Transverse colon (tissue), 4 donors: ENCODE results near the gene PSMC3. TPM values are rescaled to one million over a fixed set of nuclear protein-coding genes. Genes with fewer than 3 reads are reported as not detected.

Experiments
- DNase-seq: peaks from one replicate; pipeline ENCODE4 v3.0.0-alpha.2; 2019
- H3K27ac ChIP-seq, 4 donors: fragments of 200-600 bp; sonication (generic); 2 replicates each; pipeline ENCODE4 v1.5.1; 2016 to 2018; ENCODE audit warnings: inconsistent platforms in 4 of 4
- H3K27me3 ChIP-seq: fragments of 200-600 bp; sonication (generic); 2 replicates; pipeline ENCODE4 v1.5.1; 2017; ENCODE audit warnings: inconsistent platforms
- H3K36me3 ChIP-seq, 4 donors: fragments of 200-600 bp; sonication (generic); 2 replicates each; pipeline ENCODE4 v1.5.1; 2017 to 2019; ENCODE audit warnings: inconsistent platforms in 4 of 4
- H3K4me1 ChIP-seq, 4 donors: fragments of 200-600 bp; sonication (generic); 2 replicates each; pipeline ENCODE4 v1.5.1; 2017 to 2020; ENCODE audit warnings: inconsistent platforms in 4 of 4
- H3K4me3 ChIP-seq, 4 donors: fragments of 200-600 bp; sonication (generic); 1 replicate in 1 of 4; 2 replicates in 3 of 4; pipeline versions ENCODE4 v1.5.1 to v1.6.1; 2017 to 2019; ENCODE audit warnings: inconsistent platforms in 4 of 4
- H3K9me3 ChIP-seq, 2 donors: fragments of 200-600 bp; sonication (generic); 2 replicates each; pipeline ENCODE4 v1.5.1; 2017 to 2019; ENCODE audit warnings: inconsistent platforms in 2 of 2
- CTCF ChIP-seq, 5 experiments: fragments of 200-600 bp in 3 of 5; fragments of 450-650 bp in 2 of 5; sonication (generic) in 3 of 5; IDR thresholded peaks; 1 replicate in 2 of 5; 2 replicates in 3 of 5; pipeline ENCODE4 v1.5.1; 2016 to 2017; ENCODE audit warnings: antibody characterized with exemption in 5 of 5, inconsistent platforms in 3 of 5, mild to moderate bottlenecking in 2 of 5, moderate library complexity in 1 of 5
- EP300 ChIP-seq: sonication (generic); formaldehyde crosslinking; IDR thresholded peaks from one replicate; pipeline ENCODE4 v1.6.1; 2017; ENCODE audit warnings: antibody characterized with exemption, low read depth
- POLR2A ChIP-seq: fragments of 450-650 bp; IDR thresholded peaks from one replicate; pipeline ENCODE4 v1.6.1; 2016; ENCODE audit warnings: antibody characterized with exemption, mild to moderate bottlenecking, moderate library complexity
- POLR2AphosphoS5 ChIP-seq, 3 donors: sonication (generic); formaldehyde crosslinking; IDR thresholded peaks; one replicate each; pipeline ENCODE4 v1.6.1; 2016; ENCODE audit warnings: antibody characterized with exemption in 3 of 3
- WGBS, 2 donors: methylation state at CpG; one replicate each; pipeline ENCODE4 v1.1.5; 2018; ENCODE audit warnings: low coverage in 1 of 2; 5-methylcytosine and 5-hydroxymethylcytosine counted together
- in situ Hi-C, 4 donors: fragments of 200-750 bp; cut with MboI; loops; one replicate each; pipeline versions ENCODE4 v1.15.0 to v1.15.1; 2017; ENCODE audit warnings: low sequenced_read_pairs in 3 of 4, low pct_ligation_motif_present in 1 of 4, low pct_unique_long_range_greater_than_20kb in 1 of 4
- intact Hi-C: fragments of 100-400 bp; cut with DNase I; formaldehyde crosslinking; loops from one replicate; pipeline ENCODE4 v1.15.1; 2023; ENCODE audit warnings: low total_unique reads
- total RNA-seq, 4 donors: library from RNA; depleted of rRNA; stranded (reverse); fragments of >200 nt; gene quantifications; one replicate each; pipeline ENCODE4 v1.1.0, GENCODE V29; 2016

Gene PSMC3
- total RNA-seq, 4 donors from 2014 or later = 56.5 to 252 (median 91.4) TPM

GRCh38 chr11:47448566-47449427, 22.6 kb upstream of the PSMC3 start, which contains the start of gene RAPSN:
Gene RAPSN, minus strand, starts transcription at chr11:47449136. Its CDS starts 172 bp downstream, at chr11:47448964.
- no peak within 1 kb of the TSS for H3K27ac ChIP-seq
- no peak within 1 kb of the TSS for H3K4me3 ChIP-seq
- 88% methylated on average over 31 of the region's 32 CpGs; no CpG with 5 or more reads in 1 of the 2 donors for WGBS, 2 donors
- intact Hi-C loops (no loop called here), in situ Hi-C loops (no loop called here)
- H3K36me3 ChIP-seq = no peaks in the 10 kb centered on the region
- no peak for TF ChIP-seq EP300
- no peak for TF ChIP-seq CTCF (IDR thresholded peaks at IDR 0.05)
- no peak for TF ChIP-seq POLR2A
- no peak for TF ChIP-seq POLR2AphosphoS5 (IDR thresholded peaks at IDR 0.05)
- DNase-seq = no peak
- no peaks in the 10 kb centered on the region for H3K27me3 ChIP-seq
- no peaks in the 10 kb centered on the region for H3K4me1 ChIP-seq
- H3K9me3 ChIP-seq = no peaks in the 10 kb centered on the region

DNA sequence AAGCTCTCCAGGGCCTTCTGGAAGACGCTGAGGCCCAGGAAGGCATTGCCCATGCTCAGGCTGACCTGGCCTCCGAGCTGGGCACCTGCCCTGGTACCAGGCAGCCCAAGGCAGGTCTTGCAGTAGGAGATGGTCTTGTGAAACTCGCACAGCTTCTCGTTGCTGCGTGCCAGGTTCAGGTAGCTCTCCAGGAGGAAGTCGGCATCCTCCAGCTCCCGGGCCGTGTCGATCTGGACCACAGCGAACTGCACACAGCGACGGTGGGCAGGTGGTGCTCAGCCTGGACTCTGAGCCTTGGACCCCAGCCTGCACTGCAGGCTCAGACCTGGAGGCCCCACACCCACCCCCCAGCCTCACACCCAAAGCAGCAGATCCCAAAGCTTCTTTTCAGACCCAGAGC, 21.7 kb upstream of the PSMC3 start:
- DNase-seq = no peak
- in situ Hi-C loops = no loop called here
- intact Hi-C loops = no loop called here
- H3K9me3 ChIP-seq = no peaks in the 10 kb centered on the region
- H3K36me3 ChIP-seq = no peaks in the 10 kb centered on the region
- 90% methylated on average over 8 of the region's 12 CpGs; no CpG with 5 or more reads in 1 of the 2 donors for WGBS, 2 donors
- TF ChIP-seq POLR2AphosphoS5 (IDR thresholded peaks at IDR 0.05) = no peak
- no peak for TF ChIP-seq POLR2A
- TF ChIP-seq CTCF (IDR thresholded peaks at IDR 0.05) = no peak
- no peak for TF ChIP-seq EP300
- H3K27me3 ChIP-seq = no peaks in the 10 kb centered on the region
- H3K4me3 ChIP-seq = no peak overlapping the region
- no peak overlapping the region for H3K27ac ChIP-seq
- no peaks in the 10 kb centered on the region for H3K4me1 ChIP-seq

GRCh38 chr11:47446833-47447232, 20.6 kb upstream of the PSMC3 start:
- Histone ChIP-seq H3K4me3 (no peak overlapping the region), H3K4me1 (no peaks in the 10 kb centered on the region), H3K27me3 (no peaks in the 10 kb centered on the region), H3K27ac (no peak overlapping the region), H3K36me3 (no peaks in the 10 kb centered on the region), H3K9me3 (no peaks in the 10 kb centered on the region)
- DNase-seq = no peak
- TF ChIP-seq CTCF (IDR thresholded peaks at IDR 0.05) (no peak), POLR2AphosphoS5 (IDR thresholded peaks at IDR 0.05) (no peak), EP300 (no peak), POLR2A (no peak)
- in situ Hi-C loops = no loop called here
- WGBS, 2 donors = 91 to 93% methylated on average over 5 to 9 of the region's 9 CpGs
- intact Hi-C loops = no loop called here

GRCh38 chr11:47445840-47446239, 19.6 kb upstream of the PSMC3 start:
- no peaks in the 10 kb centered on the region for H3K27me3 ChIP-seq
- WGBS, 2 donors = 87 to 100% methylated on average over 3 to 4 of the region's 4 CpGs
- intact Hi-C loops = no loop called here
- H3K9me3 ChIP-seq = no peaks in the 10 kb centered on the region
- no peak overlapping the region for H3K27ac ChIP-seq
- no peak overlapping the region for H3K4me3 ChIP-seq
- no peak for DNase-seq
- no peaks in the 10 kb centered on the region for H3K36me3 ChIP-seq
- in situ Hi-C loops = no loop called here
- no peak for TF ChIP-seq POLR2AphosphoS5 (IDR thresholded peaks at IDR 0.05)
- TF ChIP-seq POLR2A = no peak
- no peak for TF ChIP-seq EP300
- TF ChIP-seq CTCF (IDR thresholded peaks at IDR 0.05) = no peak
- H3K4me1 ChIP-seq = no peaks in the 10 kb centered on the region
